ENCODE measurements around the gene IGHMBP2. TPM values are rescaled to one million over a fixed set of nuclear protein-coding genes. Genes with fewer than 3 reads are reported as not detected.
"Not testable (repeated sequence)": the region's sequence is repeated elsewhere in the genome, so short reads cannot be mapped to it uniquely, and the experiment has no call there.

Gene IGHMBP2
- total RNA-seq, 1 experiment from 2014 or later: 24.0 TPM

GRCh38 chr11:68855205-68855981 lies 48.3 kb upstream of the IGHMBP2 start:
- Histone ChIP-seq H2BK12ac (ENCODE audit: insufficient read length, low read depth, low read length) (no peak overlapping the region), H4K5ac (ENCODE audit: insufficient read length, low read depth, low read length) (no peak overlapping the region), H3K27ac (ENCODE audit: insufficient read length, low read depth, low read length) (no peak overlapping the region), H4K8ac (replicated peaks; ENCODE audit: insufficient read length, low read depth, low read length) (no peak overlapping the region), H3K56ac (ENCODE audit: insufficient read length, low read depth, low read length) (no peak overlapping the region), H2AK5ac (ENCODE audit: insufficient read length, low read length) (no peak overlapping the region), H3K4ac (ENCODE audit: low read depth, low read length) (no peak overlapping the region), H3K14ac (ENCODE audit: insufficient read depth, low read length) (no peak overlapping the region), H3K18ac (ENCODE audit: insufficient read length, low read depth, low read length) (no peak overlapping the region), H3T11ph (ENCODE audit: low read length) (no peak overlapping the region), H3K23me2 (ENCODE audit: insufficient read length, low read depth, low read length, poor library complexity, severe bottlenecking) (peaks cover 6% of the 10 kb centered on the region), H2BK15ac (ENCODE audit: low read depth, low read length) (no peak overlapping the region), H3K23ac (ENCODE audit: insufficient read length, low read depth, low read length) (no peak overlapping the region), H2BK120ac (ENCODE audit: low read depth, low read length, poor library complexity, severe bottlenecking) (no peak overlapping the region), H3K9ac (ENCODE audit: extremely low read depth, insufficient read length, low read length) (no peak overlapping the region), H2AFZ (ENCODE audit: low read length) (no peak overlapping the region), H4K91ac (ENCODE audit: insufficient read length, low read depth, low read length) (no peak overlapping the region), H3K4me2 (ENCODE audit: insufficient read depth, insufficient read length, low read length) (peak overlapping the region; percentile 67), H3K4me1 (ENCODE audit: insufficient read depth, low read length) (no peaks in the 10 kb centered on the region), H4K20me1 (ENCODE audit: control insufficient read depth, insufficient read depth, insufficient read length) (no peaks in the 10 kb centered on the region), H3K79me1 (ENCODE audit: insufficient read depth, low read depth, low read length, poor library complexity, severe bottlenecking) (no peaks in the 10 kb centered on the region), H3K79me2 (ENCODE audit: insufficient read depth, low read length) (no peaks in the 10 kb centered on the region), H2BK20ac (ENCODE audit: low read depth, low read length, poor library complexity, severe bottlenecking) (no peak overlapping the region), H3K27me3 (ENCODE audit: insufficient read depth, low read length) (peaks cover 6% of the 10 kb centered on the region; the same call in 1 of the 2 replicates), H2BK5ac (ENCODE audit: insufficient read length, low read length) (no peak overlapping the region), H3K9me3 (ENCODE audit: control insufficient read depth, low read depth, low read length) (no peaks in the 10 kb centered on the region)
- peak; percentile 72 for DNase-seq
- no peaks in the 10 kb centered on the region for H3K36me3 Mint-ChIP-seq (ENCODE audit: insufficient read depth in 1 of 3, low read depth in 3 of 3)
- WGBS (ENCODE audit: extremely low coverage, insufficient read length, low lambda C conversion rate): no CpG with 5 or more reads among the region's 62 CpGs
- H3K9me3 Mint-ChIP-seq: peaks cover 0 to 5% of the 10 kb centered on the region in 2 experiments; a peak in 1 of 5 replicates
- peaks cover 52% of the 10 kb centered on the region for H3K27me3 Mint-ChIP-seq (ENCODE audit: low read depth)
- peaks cover 5% of the 10 kb centered on the region in 2 experiments; a peak in 2 of 4 replicates for H3K4me1 Mint-ChIP-seq
- H3K27ac Mint-ChIP-seq: no peak overlapping the region
- peak overlapping the region; percentile 61 to 82 for H3K4me3 Mint-ChIP-seq
- TF ChIP-seq CTCF (conservative IDR thresholded peaks at IDR 0.05): peak; percentile 33; the same call in 2 of the 3 replicates

GRCh38 chr11:68856425-68857030 lies 47.2 kb upstream of the IGHMBP2 start:
- not testable (repeated sequence) for H3K27ac ChIP-seq (ENCODE audit: insufficient read length, low read depth, low read length); H4K20me1 ChIP-seq (ENCODE audit: control insufficient read depth, insufficient read depth, insufficient read length); H3K14ac ChIP-seq (ENCODE audit: insufficient read depth, low read length); H3K56ac ChIP-seq (ENCODE audit: insufficient read length, low read depth, low read length); H3K23ac ChIP-seq (ENCODE audit: insufficient read length, low read depth, low read length); H4K5ac ChIP-seq (ENCODE audit: insufficient read length, low read depth, low read length); H2AK5ac ChIP-seq (ENCODE audit: insufficient read length, low read length); H4K91ac ChIP-seq (ENCODE audit: insufficient read length, low read depth, low read length); H3K79me1 ChIP-seq (ENCODE audit: insufficient read depth, low read depth, low read length, poor library complexity, severe bottlenecking); H3K18ac ChIP-seq (ENCODE audit: insufficient read length, low read depth, low read length); H4K8ac ChIP-seq (replicated peaks; ENCODE audit: insufficient read length, low read depth, low read length); H2AFZ ChIP-seq (ENCODE audit: low read length); H3K4ac ChIP-seq (ENCODE audit: low read depth, low read length); H3T11ph ChIP-seq (ENCODE audit: low read length); H3K27ac Mint-ChIP-seq; H2BK20ac ChIP-seq (ENCODE audit: low read depth, low read length, poor library complexity, severe bottlenecking); H3K27me3 ChIP-seq (ENCODE audit: insufficient read depth, low read length); DNase-seq; H3K4me1 ChIP-seq (ENCODE audit: insufficient read depth, low read length); H3K79me2 ChIP-seq (ENCODE audit: insufficient read depth, low read length); H3K23me2 ChIP-seq (ENCODE audit: insufficient read length, low read depth, low read length, poor library complexity, severe bottlenecking); H3K4me1 Mint-ChIP-seq; H3K36me3 Mint-ChIP-seq (ENCODE audit: insufficient read depth in 1 of 3, low read depth in 3 of 3); H3K4me2 ChIP-seq (ENCODE audit: insufficient read depth, insufficient read length, low read length); H3K9me3 ChIP-seq (ENCODE audit: control insufficient read depth, low read depth, low read length); H2BK120ac ChIP-seq (ENCODE audit: low read depth, low read length, poor library complexity, severe bottlenecking); H2BK12ac ChIP-seq (ENCODE audit: insufficient read length, low read depth, low read length); H2BK5ac ChIP-seq (ENCODE audit: insufficient read length, low read length); H2BK15ac ChIP-seq (ENCODE audit: low read depth, low read length); H3K9ac ChIP-seq (ENCODE audit: extremely low read depth, insufficient read length, low read length)
- peaks cover 3 to 11% of the 10 kb centered on the region in 2 experiments; a peak in 1 of 5 replicates for H3K9me3 Mint-ChIP-seq
- WGBS (ENCODE audit: extremely low coverage, insufficient read length, low lambda C conversion rate): no CpG with 5 or more reads among the region's 21 CpGs
- H3K27me3 Mint-ChIP-seq (ENCODE audit: low read depth): peaks cover 43% of the 10 kb centered on the region
- peak overlapping the region; percentile 18 to 49; a peak in 3 of 5 replicates for H3K4me3 Mint-ChIP-seq
